Keratinocyte (primary cell): ENCODE data around the gene TEX101. TPM values are rescaled to one million over a fixed set of nuclear protein-coding genes. Genes with fewer than 3 reads are reported as not detected.
"Not testable (repeated sequence)": the region's sequence is repeated elsewhere in the genome, so short reads cannot be mapped to it uniquely, and the experiment has no call there.

Source experiments
- DNase-seq: peaks from one replicate; pipeline ENCODE4 v3.0.0-alpha.2; 2011; ENCODE audit warnings: low read depth, missing footprints, low spot score
- FAIRE-seq: peaks from 2 replicates; lab custom pipeline; 2011; peaks lifted over from hg19 to GRCh38; lab: Jason Lieb, UNC
- H2AFZ ChIP-seq: 2 replicates; pipeline ENCODE4 v1.6.0; 2012; ENCODE audit warnings: low read length, control low read depth, inconsistent platforms; ENCODE audit not compliant: control insufficient read depth
- H3K27ac ChIP-seq: 2 replicates; pipeline ENCODE4 v1.5.1; 2011; ENCODE audit warnings: low read length; ENCODE audit not compliant: control insufficient read depth, insufficient read depth
- H3K27me3 ChIP-seq: 3 replicates; pipeline ENCODE4 v1.6.0; 2011; ENCODE audit warnings: low read length; ENCODE audit not compliant: control insufficient read depth, insufficient read depth; ENCODE audit errors: extremely low read depth
- H3K36me3 ChIP-seq, 2 experiments: 2 replicates in 1 of 2; 3 replicates in 1 of 2; pipeline ENCODE4 v1.5.1; 2011; ENCODE audit warnings: low read length in 2 of 2, mild to moderate bottlenecking in 1 of 2; ENCODE audit not compliant: control insufficient read depth in 2 of 2, insufficient read depth in 2 of 2; ENCODE audit errors: extremely low read depth in 1 of 2
- H3K4me1 ChIP-seq: 3 replicates; pipeline ENCODE4 v1.5.1; 2011; ENCODE audit warnings: low read length; ENCODE audit not compliant: control insufficient read depth, insufficient read depth; ENCODE audit errors: extremely low read depth
- H3K4me2 ChIP-seq: 3 replicates; pipeline ENCODE4 v1.6.0; 2011; ENCODE audit warnings: low read depth, low read length; ENCODE audit not compliant: control insufficient read depth, insufficient read depth; ENCODE audit errors: extremely low read depth
- H3K4me3 ChIP-seq, 3 experiments: fragments of 200-600 bp in 1 of 3; sonication (generic) in 1 of 3; 2 replicates in 2 of 3; 3 replicates in 1 of 3; pipeline ENCODE4 v1.5.1; 2011 to 2016; ENCODE audit warnings: low read length in 3 of 3, mild to moderate bottlenecking in 3 of 3, control low read depth in 2 of 3, inconsistent platforms in 1 of 3, low read depth in 1 of 3, mixed read lengths in 1 of 3, mixed run types in 1 of 3, moderate library complexity in 1 of 3; ENCODE audit not compliant: control insufficient read depth in 2 of 3, insufficient read depth in 2 of 3; ENCODE audit errors: extremely low read depth in 1 of 3
- H3K79me2 ChIP-seq: 2 replicates; pipeline ENCODE4 v1.6.0; 2012; ENCODE audit warnings: low read length; ENCODE audit not compliant: control insufficient read depth, insufficient read depth
- H3K9ac ChIP-seq: 3 replicates; pipeline ENCODE4 v1.6.0; 2011; ENCODE audit warnings: low read length; ENCODE audit not compliant: control insufficient read depth, insufficient read depth; ENCODE audit errors: extremely low read depth
- H3K9me1 ChIP-seq: 3 replicates; pipeline ENCODE4 v1.6.0; 2011; ENCODE audit warnings: low read length; ENCODE audit not compliant: control insufficient read depth, insufficient read depth; ENCODE audit errors: extremely low read depth
- H3K9me3 ChIP-seq: 2 replicates; pipeline ENCODE4 v1.5.1; 2012; ENCODE audit warnings: low read depth, low read length; ENCODE audit not compliant: control insufficient read depth
- H4K20me1 ChIP-seq: 3 replicates; pipeline ENCODE4 v1.6.0; 2011; ENCODE audit warnings: low read length; ENCODE audit not compliant: control insufficient read depth, insufficient read depth; ENCODE audit errors: extremely low read depth
- EZH2 ChIP-seq: IDR thresholded peaks from one replicate; pipeline ENCODE4 v1.6.1; 2012; ENCODE audit warnings: inconsistent platforms, mild to moderate bottlenecking, low read length, moderate library complexity
- dilution Hi-C: fragments of 300-500 bp; cut with MboI; formaldehyde crosslinking; loops from one replicate; pipeline ENCODE4 v1.7.0; 2020; ENCODE audit warnings: low sequenced_read_pairs; ENCODE audit not compliant: extremely low pct_ligation_motif_present
- polyA plus RNA-seq, 5 experiments: library from polyadenylated mRNA; depleted of rRNA in 3 of 5; stranded (reverse) in 3 of 5; stranded (forward) in 1 of 5; unstranded in 1 of 5; fragments of >200 nt; gene quantifications; 1 replicate in 1 of 5; 2 replicates in 3 of 5; 3 replicates in 1 of 5; pipeline versions ENCODE4 v1.2.1 to v1.2.3, GENCODE V29; 2011 to 2012; ENCODE audit warnings: missing spikeins in 2 of 5, low read depth in 1 of 5, low replicate concordance in 1 of 5
- TF ChIP-seq, protein P1 (sequence below), 3 experiments: IDR thresholded peaks in 1 of 3; conservative IDR thresholded peaks in 1 of 3; optimal IDR thresholded peaks in 1 of 3; 2 replicates in 2 of 3; 3 replicates in 1 of 3; pipeline versions ENCODE3 to v1.5.1; 2011; ENCODE audit warnings: low read length in 3 of 3, mild to moderate bottlenecking in 3 of 3, moderate library complexity in 2 of 3, control low read depth in 1 of 3, inconsistent platforms in 1 of 3; ENCODE audit not compliant: insufficient read depth in 2 of 3; ENCODE audit errors: extremely low read depth in 1 of 3

TEX101 gene
- polyA plus RNA-seq, 1 donor (not counting 4 experiments of a cell fraction or from before 2014, with no cell fraction given) = not detected

DNA sequence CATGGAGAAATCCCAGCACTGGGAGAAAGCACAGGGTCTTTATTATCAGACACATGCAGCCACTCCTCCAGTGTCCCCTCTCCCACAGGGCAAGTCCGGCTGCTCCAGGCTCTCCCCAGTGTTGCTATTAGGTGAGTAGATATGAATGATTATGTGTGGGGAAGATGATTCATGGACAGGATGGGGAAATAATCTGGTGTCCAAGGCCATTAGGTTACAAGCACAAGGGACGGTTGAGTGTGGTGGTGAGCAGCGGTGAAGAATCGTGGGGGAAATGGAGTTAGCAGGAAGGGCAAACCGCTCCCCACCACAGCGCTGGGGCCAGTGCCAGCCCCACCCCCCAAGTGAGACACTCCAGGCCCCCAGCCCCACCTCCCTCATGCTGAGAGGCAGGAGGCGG is 42.2 kb upstream of the TEX101 start:
- dilution Hi-C loops = no loop called here
- DNase-seq = no peak
- no peaks in the 10 kb centered on the region for H4K20me1 ChIP-seq

DNA sequence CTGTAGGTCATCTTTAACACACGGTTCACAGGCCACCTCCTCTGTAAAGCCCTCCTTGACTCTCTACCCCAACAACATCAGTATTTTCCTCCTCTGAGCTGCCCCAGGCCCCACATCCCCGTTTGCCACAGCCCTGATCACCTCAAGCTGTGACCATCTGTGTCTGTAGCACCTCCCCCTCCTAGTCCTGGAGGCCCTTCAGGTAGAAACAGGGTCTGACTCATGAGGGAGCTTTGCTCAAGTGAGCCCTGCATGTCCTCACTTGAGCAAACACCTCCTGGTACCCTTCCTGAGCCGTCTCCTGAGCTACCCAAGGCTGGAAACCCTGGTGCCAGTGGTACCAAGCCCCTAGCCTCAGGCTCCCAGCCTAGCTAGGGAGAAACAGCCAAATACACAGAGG is 37.1 kb upstream of the TEX101 start:
- H3K4me3 ChIP-seq, dilution Hi-C loops, H3K27me3 ChIP-seq, H3K4me2 ChIP-seq, H3K4me1 ChIP-seq, H3K36me3 ChIP-seq, H3K9me1 ChIP-seq, H4K20me1 ChIP-seq, DNase-seq, H3K9ac ChIP-seq, H3K27ac ChIP-seq, H3K9me3 ChIP-seq, H3K79me2 ChIP-seq, H2AFZ ChIP-seq: not testable (repeated sequence)
- peak; percentile 100 for FAIRE-seq

More for the DNA sequence above, 42.2 kb upstream of the TEX101 start:
- no peak overlapping the region for H3K4me2 ChIP-seq
- no peak overlapping the region for H3K27ac ChIP-seq
- H3K9me1 ChIP-seq = no peaks in the 10 kb centered on the region
- H3K4me3 ChIP-seq = no peak overlapping the region
- no peak overlapping the region for H2AFZ ChIP-seq
- TF ChIP-seq EZH2 = no peak
- TF ChIP-seq, protein P1, sequence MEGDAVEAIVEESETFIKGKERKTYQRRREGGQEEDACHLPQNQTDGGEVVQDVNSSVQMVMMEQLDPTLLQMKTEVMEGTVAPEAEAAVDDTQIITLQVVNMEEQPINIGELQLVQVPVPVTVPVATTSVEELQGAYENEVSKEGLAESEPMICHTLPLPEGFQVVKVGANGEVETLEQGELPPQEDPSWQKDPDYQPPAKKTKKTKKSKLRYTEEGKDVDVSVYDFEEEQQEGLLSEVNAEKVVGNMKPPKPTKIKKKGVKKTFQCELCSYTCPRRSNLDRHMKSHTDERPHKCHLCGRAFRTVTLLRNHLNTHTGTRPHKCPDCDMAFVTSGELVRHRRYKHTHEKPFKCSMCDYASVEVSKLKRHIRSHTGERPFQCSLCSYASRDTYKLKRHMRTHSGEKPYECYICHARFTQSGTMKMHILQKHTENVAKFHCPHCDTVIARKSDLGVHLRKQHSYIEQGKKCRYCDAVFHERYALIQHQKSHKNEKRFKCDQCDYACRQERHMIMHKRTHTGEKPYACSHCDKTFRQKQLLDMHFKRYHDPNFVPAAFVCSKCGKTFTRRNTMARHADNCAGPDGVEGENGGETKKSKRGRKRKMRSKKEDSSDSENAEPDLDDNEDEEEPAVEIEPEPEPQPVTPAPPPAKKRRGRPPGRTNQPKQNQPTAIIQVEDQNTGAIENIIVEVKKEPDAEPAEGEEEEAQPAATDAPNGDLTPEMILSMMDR (optimal IDR thresholded peaks at IDR 0.05 in 1 of 3, IDR thresholded peaks at IDR 0.05 in 1 of 3, conservative IDR thresholded peaks at IDR 0.05 in 1 of 3; ENCODE audit: extremely low read depth in 1 of 3, insufficient read depth in 2 of 3, low read length in 3 of 3) = no peak
- no peaks in the 10 kb centered on the region for H3K79me2 ChIP-seq
- FAIRE-seq = no peak
- no peak overlapping the region for H3K9ac ChIP-seq
- H3K9me3 ChIP-seq = no peaks in the 10 kb centered on the region
- H3K4me1 ChIP-seq = no peaks in the 10 kb centered on the region
- peaks cover 7% of the 10 kb centered on the region for H3K27me3 ChIP-seq
- H3K36me3 ChIP-seq = no peaks in the 10 kb centered on the region

DNA sequence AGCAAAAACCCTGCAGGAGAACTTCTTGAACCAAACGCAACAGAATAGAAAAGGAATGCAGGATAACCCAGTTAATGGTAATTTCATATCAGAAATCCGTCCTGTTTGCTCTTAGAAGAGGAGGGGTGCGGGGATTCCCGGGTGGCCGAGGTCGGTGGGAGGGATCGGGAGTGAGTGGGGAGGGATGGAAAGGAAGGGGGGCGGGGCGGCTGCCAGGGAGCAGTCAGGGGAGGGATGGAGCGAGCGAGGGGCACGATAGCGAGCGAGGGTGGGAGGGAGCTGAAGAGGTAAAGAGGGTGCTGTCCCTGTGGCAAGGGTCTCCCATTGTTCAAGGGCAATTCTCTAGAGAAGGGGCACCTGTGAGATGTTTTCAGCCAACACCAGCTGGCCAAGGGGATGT is 34.7 kb upstream of the TEX101 start:
- Histone ChIP-seq H3K4me2 (no peak overlapping the region), H3K27me3 (no peaks in the 10 kb centered on the region), H3K9me3 (no peaks in the 10 kb centered on the region), H2AFZ (no peak overlapping the region), H3K4me3 (no peak overlapping the region), H3K9me1 (no peaks in the 10 kb centered on the region), H3K79me2 (no peaks in the 10 kb centered on the region), H3K9ac (no peak overlapping the region), H3K36me3 (no peaks in the 10 kb centered on the region), H3K27ac (no peak overlapping the region), H4K20me1 (no peaks in the 10 kb centered on the region), H3K4me1 (peaks cover 6% of the 10 kb centered on the region)
- FAIRE-seq (no peak), DNase-seq (no peak)
- TF ChIP-seq, protein P1 (optimal IDR thresholded peaks at IDR 0.05 in 1 of 3, IDR thresholded peaks at IDR 0.05 in 1 of 3, conservative IDR thresholded peaks at IDR 0.05 in 1 of 3; ENCODE audit: extremely low read depth in 1 of 3, insufficient read depth in 2 of 3, low read length in 3 of 3) = no peak
- no peak for TF ChIP-seq EZH2
- dilution Hi-C loops = no loop called here
